ELR (cell line): Measurements from ENCODE around the gene SERPINA6.
"Not testable (repeated sequence)": the region's sequence is repeated elsewhere in the genome, so short reads cannot be mapped to it uniquely, and the experiment has no call there.

Source experiments
- DNase-seq: peaks from one replicate; pipeline ENCODE4 v3.0.0-alpha.2; 2015; ENCODE audit warnings: low read depth

SERPINA6 gene, protein sequence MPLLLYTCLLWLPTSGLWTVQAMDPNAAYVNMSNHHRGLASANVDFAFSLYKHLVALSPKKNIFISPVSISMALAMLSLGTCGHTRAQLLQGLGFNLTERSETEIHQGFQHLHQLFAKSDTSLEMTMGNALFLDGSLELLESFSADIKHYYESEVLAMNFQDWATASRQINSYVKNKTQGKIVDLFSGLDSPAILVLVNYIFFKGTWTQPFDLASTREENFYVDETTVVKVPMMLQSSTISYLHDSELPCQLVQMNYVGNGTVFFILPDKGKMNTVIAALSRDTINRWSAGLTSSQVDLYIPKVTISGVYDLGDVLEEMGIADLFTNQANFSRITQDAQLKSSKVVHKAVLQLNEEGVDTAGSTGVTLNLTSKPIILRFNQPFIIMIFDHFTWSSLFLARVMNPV

DNA sequence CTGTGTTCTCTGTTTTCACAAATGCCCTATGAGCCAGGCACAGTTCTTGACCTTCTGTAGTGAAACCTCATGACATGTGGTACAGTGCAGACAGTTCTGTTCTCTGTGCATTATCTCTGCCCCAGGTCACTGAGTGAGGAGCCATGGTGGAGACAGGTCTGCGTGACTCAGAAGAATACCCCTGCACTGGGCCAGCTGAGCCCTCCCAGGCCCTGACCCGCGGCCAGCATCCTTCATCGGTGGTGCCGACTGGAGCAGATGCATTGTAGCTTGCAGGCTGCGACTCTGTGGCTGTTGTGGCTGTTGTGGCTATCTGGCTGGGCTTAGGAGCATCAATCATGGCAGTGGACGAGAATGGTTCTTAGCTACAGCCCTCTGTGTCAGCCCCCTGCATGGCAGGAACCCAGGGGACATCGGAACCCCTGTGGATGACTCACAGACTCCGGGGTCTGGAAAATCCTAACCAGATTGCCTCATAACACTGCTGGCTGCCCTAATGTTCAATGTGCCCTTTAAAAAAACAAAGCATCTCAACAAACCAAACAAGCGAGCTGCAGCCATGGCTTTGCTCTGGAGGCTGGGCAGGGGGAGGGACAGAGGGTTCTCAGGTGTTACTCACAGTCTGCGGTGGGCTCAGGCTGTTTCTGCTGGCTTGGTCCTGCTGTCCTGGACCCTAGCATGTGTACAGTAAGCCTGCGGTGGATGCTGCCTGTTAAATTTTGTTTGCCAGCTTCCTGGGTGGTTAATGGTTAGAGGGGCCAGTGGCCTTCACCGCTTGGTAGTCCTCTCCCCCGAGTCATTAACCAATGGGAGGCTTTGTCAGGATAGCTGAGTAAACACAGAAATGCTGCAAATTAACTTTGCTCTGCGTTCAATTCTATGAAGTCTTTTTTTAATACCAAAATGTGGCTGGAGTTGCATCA is at the start of gene SERPINA6:
TSS of gene SERPINA6 (minus strand) at position 689 of the 923 bp plus-strand sequence. CDS start 8,688 bp downstream, outside the sequence.
- DNase-seq, result peak; percentile 28

DNA sequence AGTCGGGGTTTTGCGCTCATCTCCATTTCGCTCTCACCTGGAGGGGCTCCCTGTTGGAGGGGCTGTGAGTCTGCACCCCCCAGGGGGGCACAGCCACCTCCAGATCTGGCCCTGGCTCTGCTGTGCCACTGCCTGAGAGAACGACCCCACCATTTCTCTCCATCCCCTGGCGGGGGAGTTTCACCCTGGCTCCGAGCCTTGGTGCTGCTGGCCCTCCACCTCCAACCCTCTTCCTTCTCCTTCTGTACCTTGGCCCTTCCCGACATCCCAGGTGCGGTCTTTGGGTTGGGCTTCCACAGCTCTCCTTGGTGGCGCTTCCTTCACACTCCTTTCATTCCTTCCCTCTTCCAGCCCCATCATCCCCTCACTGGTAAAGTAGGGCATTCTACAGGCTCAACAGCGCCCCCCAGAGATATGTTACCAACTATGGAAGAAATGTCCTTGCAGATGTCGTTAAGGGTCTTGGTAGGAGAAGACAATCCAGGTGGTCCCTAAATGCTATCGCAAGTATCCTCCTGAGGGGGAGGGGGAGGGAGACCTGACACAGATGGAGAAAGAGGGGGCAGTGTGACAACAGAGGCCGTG is 49.0 kb upstream of the SERPINA6 start:
- DNase-seq, result no peak

DNA sequence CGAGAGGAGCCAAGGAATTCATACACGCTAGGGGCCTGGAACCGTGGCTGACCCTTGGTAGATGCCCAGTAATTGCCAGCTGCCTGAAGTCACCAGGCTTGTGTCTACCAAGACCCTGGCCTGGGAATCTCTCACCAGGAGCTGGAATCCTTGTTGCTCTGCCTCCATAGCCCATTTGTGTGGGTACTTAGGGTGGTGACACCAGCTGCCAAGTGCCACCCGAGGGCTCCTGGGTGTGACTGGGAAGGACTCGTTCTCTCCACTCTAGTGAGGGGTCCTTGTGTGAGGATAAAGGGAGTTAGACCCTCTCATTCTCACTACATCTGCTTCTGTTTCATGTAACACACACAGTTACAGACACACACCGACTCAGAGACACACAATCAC is 47.4 kb upstream of the SERPINA6 start:
- DNase-seq, result no peak

DNA sequence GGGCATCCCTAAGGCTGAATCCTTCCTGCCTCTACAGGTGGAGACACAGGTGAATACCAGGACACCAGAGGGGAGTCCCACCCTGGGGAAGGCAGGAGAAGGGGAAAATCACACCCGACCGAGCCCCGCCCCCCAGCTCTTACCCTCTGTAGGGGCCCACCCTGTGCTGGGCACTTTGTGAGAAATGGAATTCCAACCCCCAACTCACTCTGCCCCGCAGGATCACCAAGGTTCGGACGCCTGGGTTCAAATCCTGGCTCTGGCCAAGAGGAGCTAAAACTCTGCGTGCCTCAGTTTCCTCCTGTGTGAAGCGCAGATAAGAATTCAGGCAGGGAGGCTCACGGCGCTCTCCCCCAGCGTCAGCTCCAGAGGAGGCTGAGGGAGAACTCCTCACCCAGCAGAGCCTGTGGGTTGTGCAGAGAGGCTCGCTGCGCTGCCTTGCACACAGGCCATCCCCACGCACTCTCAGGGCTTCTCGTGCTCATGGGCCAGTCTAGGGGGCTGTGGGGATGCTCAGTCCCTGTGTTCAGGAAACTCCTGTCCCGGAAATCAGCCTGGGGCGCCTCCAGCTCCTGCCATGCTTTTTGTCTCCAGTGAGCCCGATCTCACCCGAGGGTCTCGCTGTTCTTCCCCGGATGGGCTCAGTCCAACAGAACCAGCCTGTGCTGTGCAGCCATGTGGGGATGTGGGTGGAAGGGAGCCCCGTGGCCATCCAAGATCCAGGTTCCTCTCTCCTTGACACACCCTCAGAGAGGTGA is 46.8 kb upstream of the SERPINA6 start:
- not testable (repeated sequence) for DNase-seq

DNA sequence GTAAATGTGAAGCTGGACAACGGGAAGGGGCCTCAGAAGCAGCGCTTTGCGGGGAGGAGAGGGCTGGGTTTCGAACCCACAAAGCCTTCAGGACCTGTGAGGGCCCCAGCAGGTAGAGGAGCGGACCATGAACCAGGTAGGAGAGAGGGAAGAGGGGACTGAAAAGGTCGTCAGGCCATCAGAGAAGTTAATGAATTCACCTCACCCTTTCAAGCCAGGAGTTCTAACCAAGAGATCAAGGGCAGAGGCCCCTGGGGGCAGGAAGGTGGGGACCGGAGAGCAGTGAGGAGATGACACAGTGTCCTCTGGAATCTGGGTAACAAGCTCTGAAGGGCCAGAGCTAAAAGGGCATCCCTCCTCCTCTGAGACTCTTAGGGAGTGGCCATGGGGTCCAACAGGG is 45.8 kb upstream of the SERPINA6 start:
- no peak for DNase-seq

DNA sequence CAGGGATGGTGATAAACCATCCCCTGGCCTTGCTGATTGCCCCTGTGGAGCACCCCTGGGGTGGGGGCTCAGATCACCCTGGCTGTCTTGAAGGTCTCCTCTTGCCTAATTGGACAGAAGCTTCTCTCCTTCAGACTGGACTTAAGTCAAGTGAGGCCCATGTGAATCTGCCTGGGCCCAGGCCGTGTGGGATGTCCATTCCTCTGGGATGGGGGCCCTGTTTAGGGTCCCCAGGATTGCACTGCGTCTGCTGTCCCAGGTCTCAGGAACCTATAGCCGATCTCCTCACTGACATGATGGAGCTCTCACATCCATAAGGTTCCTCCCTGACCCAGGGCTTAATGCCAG is 45.1 kb upstream of the SERPINA6 start:
- no peak for DNase-seq

DNA sequence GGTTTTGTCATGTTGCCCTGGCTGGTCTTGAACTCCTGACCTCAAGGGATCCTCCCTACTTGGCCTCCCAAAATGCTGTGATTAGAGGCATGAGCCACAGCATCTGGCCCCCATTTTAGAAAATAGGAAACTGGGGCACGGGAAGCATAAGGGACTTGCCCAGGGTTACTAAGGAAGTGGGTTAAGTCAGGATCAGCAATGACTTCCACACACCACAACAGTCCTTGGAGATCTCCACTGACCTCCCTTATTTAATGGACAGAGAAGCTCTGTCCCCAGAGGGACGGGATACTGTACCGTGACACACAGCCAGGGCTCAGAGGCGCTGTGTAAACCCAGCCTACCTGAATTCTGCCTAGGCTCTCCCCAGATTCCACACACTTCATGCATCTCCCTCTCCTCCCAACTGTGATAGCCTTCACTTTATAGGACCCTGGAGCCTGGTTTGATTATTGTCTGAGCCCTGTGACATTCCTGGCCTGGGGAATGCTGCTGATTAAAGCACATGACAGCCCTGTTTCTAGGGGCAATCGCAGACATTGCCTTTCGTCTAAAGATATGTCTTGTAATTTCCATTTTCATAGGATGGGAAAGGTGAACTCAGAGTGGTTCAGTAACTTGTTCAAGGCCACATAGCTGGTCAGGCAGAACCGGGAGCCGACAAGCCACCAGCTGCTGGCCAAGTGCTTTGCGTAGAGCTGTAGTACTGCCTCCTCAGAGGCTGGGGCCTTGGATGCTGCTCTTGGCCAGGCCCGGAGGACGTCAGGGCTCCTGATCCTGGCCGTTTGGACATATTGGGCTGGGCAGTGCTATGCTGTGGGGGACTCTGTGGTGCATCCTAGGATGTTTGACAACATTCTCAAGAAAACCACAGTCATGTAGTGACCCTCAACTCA is 44.5 kb upstream of the SERPINA6 start:
- DNase-seq, result no peak

DNA sequence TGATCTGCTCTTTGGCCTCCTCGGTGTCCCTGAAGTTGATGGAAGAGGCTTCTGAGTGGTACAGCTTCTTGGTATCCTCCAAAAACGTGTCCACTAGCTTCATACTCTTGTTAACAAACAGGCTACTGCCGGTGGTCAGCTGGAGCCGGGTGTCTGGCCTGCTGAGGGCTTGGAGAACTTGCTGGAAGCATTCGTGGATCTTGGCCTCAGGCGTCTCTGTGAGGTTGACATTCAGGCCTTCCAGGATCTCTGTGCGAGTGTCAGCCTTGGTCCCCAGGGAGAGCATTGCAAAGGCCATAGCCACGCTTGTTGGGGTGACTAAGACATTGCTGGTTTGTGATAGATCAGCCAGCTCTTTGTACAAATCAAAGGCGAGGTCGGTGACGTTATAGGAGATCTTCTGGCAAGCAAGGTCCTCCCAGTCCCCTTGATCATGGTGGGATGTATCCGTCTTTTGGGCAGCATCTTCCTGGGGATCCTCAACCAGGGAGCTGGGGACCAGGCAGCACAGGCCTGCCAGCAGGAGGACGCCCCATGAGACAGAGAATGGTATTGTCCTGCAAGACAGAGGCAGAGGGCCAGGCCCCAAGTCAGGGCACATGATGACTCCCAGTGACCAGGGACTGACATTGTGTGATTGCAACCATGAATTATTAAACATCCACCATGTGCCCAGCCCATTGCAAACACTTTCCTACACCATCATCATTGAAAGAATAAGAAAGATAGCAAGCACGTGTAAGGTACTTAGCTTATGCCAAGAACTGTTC is 43.2 kb upstream of the SERPINA6 start, which contains the start of gene SERPINA2:
TSS of gene SERPINA2 (minus strand) at position 553 of the 770 bp plus-strand sequence.
- DNase-seq, result no peak

DNA sequence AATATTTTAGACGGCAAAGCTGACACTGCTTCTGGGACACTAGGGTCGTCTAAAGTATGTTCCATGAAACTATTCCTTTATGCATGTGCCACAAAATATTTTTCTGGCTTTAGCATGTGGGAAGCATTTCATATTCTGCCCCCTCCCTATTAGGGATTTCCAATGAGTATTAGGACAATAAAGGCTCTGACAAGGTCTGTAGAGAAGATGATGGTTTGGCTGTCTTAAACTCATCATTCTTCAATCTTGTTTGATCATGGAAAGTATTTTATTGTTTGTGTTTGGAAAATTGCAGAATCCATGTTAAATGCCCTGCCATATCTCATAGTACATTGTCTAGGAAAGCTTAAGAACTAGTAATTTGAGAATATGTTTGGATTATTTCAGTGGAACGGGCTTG is 42.5 kb upstream of the SERPINA6 start:
- no peak for DNase-seq

DNA sequence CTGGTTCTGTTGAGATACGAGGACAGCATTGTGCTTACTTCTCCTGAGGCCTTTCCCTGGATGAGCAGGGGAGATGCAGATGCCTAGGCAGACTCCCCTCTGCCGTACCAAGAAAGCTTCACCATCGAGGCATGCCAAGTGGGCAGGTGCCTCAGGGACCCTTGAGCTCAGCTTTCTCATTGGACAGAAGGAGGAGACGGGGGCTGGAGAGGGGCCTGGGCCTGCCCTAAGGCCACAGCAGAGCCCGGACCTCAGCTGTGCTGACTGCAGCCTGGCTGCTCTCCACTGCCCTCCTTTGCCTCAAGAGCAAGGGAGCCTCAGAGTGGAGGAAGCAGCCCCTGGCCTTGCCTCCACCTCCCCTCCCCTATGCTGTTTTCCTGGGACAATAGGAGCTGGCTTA is 41.8 kb upstream of the SERPINA6 start:
- no peak for DNase-seq

DNA sequence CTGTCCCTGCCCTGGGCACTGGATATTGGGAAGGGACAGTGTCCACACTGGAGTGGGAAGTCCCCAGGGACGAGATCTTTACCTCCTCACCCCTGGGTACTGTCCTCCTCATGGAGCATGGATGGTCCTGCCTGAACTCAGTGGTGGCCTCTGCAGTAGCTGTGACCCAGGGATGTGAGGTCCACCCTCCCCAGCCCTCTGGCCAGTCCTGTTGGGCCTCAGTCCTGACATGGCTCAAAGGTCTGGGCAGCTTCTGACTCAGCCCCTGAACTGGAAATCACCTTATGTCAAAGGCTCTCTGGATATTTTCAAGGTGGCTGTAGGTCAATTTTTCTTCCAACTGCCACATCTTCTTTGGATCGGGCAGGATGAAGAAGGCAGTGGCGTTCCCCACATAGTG is 40.9 kb upstream of the SERPINA6 start:
- no peak for DNase-seq

DNA sequence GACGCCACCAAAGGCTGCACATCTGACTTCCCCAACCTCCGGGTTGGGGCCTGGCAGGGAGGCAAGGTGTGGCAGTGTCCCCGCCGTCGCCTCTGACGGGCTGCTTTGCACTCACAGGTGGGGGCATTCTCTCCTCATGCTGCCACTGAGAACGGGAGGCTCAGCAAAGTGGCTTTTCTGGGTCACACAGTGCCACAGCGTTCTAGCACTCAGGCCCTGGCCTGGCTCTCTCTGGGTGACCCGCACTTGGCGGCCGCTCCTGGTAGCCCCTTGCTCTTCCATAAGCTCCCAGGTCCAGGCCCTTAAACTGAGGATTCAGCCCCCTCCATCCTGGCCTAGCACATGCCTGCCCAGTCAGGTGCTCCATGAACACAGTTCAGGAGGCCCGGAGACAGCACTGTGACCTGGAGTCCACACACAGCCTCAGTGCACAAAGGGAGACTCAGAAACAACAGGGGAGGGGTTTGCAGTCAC is 40.1 kb upstream of the SERPINA6 start:
- no peak for DNase-seq

DNA sequence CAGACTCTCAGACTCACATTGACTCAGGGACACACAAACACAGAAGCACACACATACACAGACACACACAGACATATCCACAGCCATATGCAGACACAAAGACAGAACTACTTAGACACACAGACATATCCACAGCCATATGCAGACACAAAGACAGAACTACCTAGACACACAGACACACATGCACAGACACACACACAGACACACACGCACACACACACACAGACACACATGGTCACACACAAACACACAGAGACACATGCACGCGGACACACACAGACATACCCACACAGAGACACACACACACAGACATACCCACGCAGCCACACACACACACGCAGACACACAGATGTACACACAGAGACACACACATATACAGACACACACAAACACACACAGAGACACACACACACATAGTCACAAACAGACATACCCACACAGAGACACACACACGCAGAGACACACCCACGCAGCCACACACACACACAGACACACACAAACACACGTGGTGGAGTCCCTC is 39.5 kb upstream of the SERPINA6 start:
- no peak for DNase-seq

DNA sequence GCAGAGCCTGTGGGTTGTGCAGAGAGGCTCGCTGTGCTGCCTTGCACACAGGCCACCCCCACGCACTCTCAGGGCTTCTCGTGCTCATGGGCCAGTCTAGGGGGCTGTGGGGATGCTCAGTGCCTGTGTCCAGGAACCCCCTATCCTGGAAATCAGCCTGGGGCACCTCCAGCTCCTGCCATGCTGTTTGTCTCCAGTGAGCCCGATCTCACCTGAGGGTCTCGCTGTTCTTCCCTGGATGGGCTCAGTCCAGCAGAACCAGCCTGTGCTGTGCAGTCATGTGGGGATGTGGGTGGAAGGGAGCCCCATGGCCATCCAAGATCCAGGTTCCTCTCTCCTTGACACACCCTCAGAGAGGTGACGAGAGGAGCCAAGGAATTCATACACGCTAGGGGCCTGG is 38.5 kb upstream of the SERPINA6 start:
- no peak for DNase-seq

DNA sequence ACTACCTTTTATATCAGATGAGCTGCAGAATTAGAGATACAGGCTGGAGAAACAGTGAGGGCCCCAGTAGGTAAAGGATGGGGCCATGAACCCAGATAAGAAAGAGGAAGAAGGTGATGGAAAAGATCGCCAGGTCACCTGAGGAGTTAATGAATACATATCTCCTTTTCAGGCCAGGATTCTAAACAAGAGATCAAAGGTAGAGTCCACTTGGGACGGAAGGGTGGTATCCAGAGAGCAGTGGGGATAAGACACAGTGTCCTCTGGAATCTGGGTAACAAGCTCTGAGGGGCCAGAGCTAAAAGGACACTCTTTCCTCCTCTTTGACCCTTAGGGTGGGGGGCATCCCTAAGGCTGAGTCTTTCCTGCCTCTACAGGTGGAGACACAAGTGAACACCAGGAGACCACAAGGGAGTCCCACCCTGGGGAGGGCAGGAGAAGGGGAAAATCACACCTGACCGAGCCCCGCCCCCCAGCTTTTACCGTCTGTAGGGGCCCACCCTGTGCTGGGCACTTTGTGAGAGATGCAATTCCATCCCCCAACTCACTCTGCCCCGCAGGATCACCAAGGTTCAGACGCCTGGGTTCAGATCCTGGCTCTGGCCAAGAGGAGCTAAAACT is 37.9 kb upstream of the SERPINA6 start:
- no peak for DNase-seq

DNA sequence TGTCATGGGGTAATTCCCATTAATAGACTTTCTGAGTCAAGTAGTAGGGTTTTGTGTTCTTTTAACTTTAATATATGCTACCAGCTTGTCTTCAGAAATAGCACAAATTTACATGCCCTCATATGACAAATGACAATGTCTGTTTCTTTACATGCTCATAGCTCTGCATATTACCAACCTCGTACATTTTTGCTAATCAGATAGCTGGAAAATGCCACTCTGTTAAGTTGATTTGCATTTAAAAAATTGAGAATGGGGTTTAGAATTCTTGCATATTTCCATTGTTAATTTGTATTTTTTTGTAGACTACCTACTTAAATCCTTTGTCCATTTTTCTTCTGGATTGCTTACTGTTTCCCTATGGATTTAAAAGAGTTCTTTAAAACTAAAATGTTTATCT is 34.0 kb upstream of the SERPINA6 start:
- no peak for DNase-seq

DNA sequence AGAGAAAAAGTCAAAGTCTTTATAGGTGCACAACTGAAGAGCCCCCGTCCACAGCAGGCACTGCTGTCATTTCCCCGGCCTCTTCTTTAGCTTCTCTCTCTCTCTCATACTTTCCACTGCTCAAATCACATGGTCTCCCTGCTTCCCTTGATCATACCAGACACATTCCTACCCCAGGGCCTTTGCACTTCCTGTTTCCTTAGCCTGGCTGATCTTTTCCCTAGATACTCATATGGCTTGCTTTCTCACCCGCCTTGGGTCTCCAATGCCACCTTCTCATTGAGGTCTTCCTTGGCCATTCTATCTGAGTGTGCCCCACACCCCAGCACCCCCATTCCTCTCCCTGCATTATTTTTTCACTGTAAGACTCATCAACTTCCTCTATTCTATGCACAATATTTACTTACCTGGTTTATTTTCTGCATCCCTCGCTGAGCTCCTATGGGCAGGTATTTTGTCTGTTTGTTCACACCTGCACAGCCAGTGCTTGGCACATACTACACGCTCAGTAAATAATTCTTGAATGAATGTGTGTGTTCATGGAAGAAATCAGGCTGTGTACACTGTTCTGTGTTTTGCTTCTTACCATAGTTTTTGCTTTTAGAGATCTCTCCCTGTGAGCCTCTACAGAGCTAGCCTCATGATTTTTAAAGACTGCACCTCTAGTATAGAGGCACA is 33.4 kb upstream of the SERPINA6 start:
- no peak for DNase-seq

DNA sequence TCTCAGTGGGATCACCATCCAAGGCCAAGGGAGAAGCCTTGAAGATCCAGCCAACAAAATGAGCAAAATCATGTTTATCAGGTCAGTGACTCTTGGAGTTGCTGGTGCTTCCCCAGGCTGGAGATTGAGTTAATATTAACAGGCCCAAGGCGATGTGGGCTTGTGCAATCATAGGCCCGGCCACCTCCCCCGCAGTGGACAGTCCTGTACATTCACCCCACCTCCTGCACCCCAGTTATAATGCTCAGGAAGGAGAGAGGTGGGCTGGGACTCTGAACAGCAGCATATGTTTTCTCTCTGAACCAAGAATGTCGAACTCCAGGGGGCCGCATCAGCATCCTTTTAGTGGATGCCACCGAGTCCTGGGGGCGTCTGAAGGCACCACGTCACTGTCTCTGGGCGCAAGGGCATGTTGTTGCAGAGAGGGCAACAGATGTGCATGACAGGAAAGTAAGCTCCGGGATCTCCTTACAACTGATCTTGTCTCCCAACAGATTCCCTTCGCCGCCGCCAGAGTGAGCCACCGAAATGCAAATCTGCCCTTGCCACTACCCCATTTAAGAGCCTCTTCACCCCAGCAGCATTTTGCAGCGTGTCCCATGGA is 32.2 kb upstream of the SERPINA6 start:
- DNase-seq, result peak; percentile 68
